WTC11 (cell line): Measurements from ENCODE around the gene SAFB2. TPM values are rescaled to one million over a fixed set of nuclear protein-coding genes. Genes with fewer than 3 reads are reported as not detected.

ENCODE experiments used
- ATAC-seq: fragments of 200-7000 bp; cut with Tn5 transposase; 2 replicates; pipeline ENCODE4 v1.10.0; 2021; ENCODE audit warnings: mild to moderate bottlenecking, moderate library complexity
- CTCF ChIA-PET: fragments of 300-600 bp; sonication (Branson Sonifier 250); formaldehyde crosslinking; loops from one replicate; lab custom pipeline; 2021; ENCODE audit warnings: antibody characterized with exemption; lab: Charles Lee
- POLR2A ChIA-PET: fragments of 350-600 bp; sonication (Branson Sonifier 250); formaldehyde crosslinking; loops from one replicate; lab custom pipeline; 2021; ENCODE audit warnings: antibody characterized with exemption; lab: Charles Lee
- DNase-seq: peaks from one replicate; pipeline ENCODE4 v3.0.0; 2021; ENCODE audit warnings: low spot score
- H3K27ac Mint-ChIP-seq: 2 replicates; pipeline ENCODE4 v1.8.0; 2021; ENCODE audit warnings: mixed read lengths
- H3K27me3 Mint-ChIP-seq: 2 replicates; pipeline ENCODE4 v1.8.0; 2021; ENCODE audit warnings: low read depth, mild to moderate bottlenecking, moderate library complexity, mixed read lengths
- H3K36me3 Mint-ChIP-seq: 2 replicates; pipeline ENCODE4 v1.8.0; 2021; ENCODE audit warnings: mixed read lengths
- H3K4me1 Mint-ChIP-seq: 2 replicates; pipeline ENCODE4 v1.8.0; 2022; ENCODE audit warnings: mixed read lengths
- H3K4me3 Mint-ChIP-seq: 2 replicates; pipeline ENCODE4 v1.8.0; 2021; ENCODE audit warnings: mild to moderate bottlenecking, moderate library complexity, mixed read lengths
- H3K9me3 Mint-ChIP-seq: 2 replicates; pipeline ENCODE4 v1.8.0; 2021; ENCODE audit warnings: mixed read lengths
- CREB1 ChIP-seq: sonication (generic); formaldehyde crosslinking; IDR thresholded peaks from 2 replicates; pipeline ENCODE4 v1.8.0; 2023; ENCODE audit warnings: mild to moderate bottlenecking, missing genetic modification reagents
- FOXJ3 ChIP-seq: sonication (generic); formaldehyde crosslinking; IDR thresholded peaks from 2 replicates; pipeline ENCODE4 v1.9.0; 2021; ENCODE audit warnings: missing genetic modification reagents, mild to moderate bottlenecking, borderline replicate concordance
- FOXP1 ChIP-seq: sonication (generic); formaldehyde crosslinking; IDR thresholded peaks from 2 replicates; pipeline ENCODE4 v1.8.0; 2022; ENCODE audit warnings: missing genetic modification reagents, mild to moderate bottlenecking, moderate library complexity, borderline replicate concordance
- JAZF1 ChIP-seq: fragments of 250-450 bp; sonication (Bioruptor Pico); IDR thresholded peaks from 2 replicates; pipeline ENCODE4 v1.9.0; 2021; ENCODE audit warnings: moderate library complexity, mild to moderate bottlenecking, inconsistent platforms
- MYBL2 ChIP-seq: sonication (generic); formaldehyde crosslinking; IDR thresholded peaks from 2 replicates; pipeline ENCODE4 v1.8.1; 2023; ENCODE audit warnings: mild to moderate bottlenecking, moderate library complexity, missing genetic modification reagents
- NR3C1 ChIP-seq: sonication (generic); formaldehyde crosslinking; conservative IDR thresholded peaks from 2 replicates; pipeline ENCODE4 v1.8.1; 2023; ENCODE audit warnings: low read depth, mild to moderate bottlenecking, missing genetic modification reagents
- PRRX2 ChIP-seq: fragments of 250-450 bp; sonication (Bioruptor Pico); IDR thresholded peaks from 2 replicates; pipeline ENCODE4 v1.8.0; 2021; ENCODE audit warnings: mild to moderate bottlenecking
- ZNF219 ChIP-seq: sonication (generic); formaldehyde crosslinking; IDR thresholded peaks from 2 replicates; pipeline ENCODE4 v1.8.0; 2023; ENCODE audit warnings: missing genetic modification reagents, mild to moderate bottlenecking, borderline replicate concordance
- ZNF317 ChIP-seq: sonication (generic); formaldehyde crosslinking; IDR thresholded peaks from 2 replicates; pipeline ENCODE4 v1.8.1; 2023; ENCODE audit warnings: low read depth, mild to moderate bottlenecking, moderate library complexity, missing genetic modification reagents, borderline replicate concordance
- total RNA-seq: library from RNA; stranded (reverse); gene quantifications from 3 replicates; pipeline ENCODE4 v1.2.3, GENCODE V29; 2021
- TF ChIP-seq, protein P1 (sequence below): fragments of 250-450 bp; sonication (Bioruptor Pico); IDR thresholded peaks from 2 replicates; pipeline ENCODE4 v1.8.0; 2021; ENCODE audit warnings: mild to moderate bottlenecking
- TF ChIP-seq, protein P2 (sequence below): fragments of 250-450 bp; sonication (Bioruptor Pico); IDR thresholded peaks from 2 replicates; pipeline ENCODE4 v1.9.0; 2021; ENCODE audit warnings: moderate library complexity, mild to moderate bottlenecking, inconsistent platforms, borderline replicate concordance
- TF ChIP-seq, protein P3 (sequence below): sonication (generic); formaldehyde crosslinking; IDR thresholded peaks from 2 replicates; pipeline ENCODE4 v1.8.0; 2023; ENCODE audit warnings: mild to moderate bottlenecking, missing genetic modification reagents
- TF ChIP-seq, protein P4 (sequence below): sonication (generic); formaldehyde crosslinking; IDR thresholded peaks from 2 replicates; pipeline ENCODE4 v1.8.1; 2022; ENCODE audit warnings: mild to moderate bottlenecking, missing genetic modification reagents, moderate library complexity, borderline replicate concordance
- TF ChIP-seq, protein P5 (sequence below): sonication (generic); formaldehyde crosslinking; IDR thresholded peaks from 2 replicates; pipeline ENCODE4 v1.8.1; 2023; ENCODE audit warnings: mild to moderate bottlenecking, missing genetic modification reagents, moderate library complexity
- TF ChIP-seq, protein P6 (sequence below): sonication (generic); formaldehyde crosslinking; IDR thresholded peaks from 2 replicates; pipeline ENCODE4 v1.8.1; 2023; ENCODE audit warnings: mild to moderate bottlenecking, missing genetic modification reagents

SAFB2 gene
- total RNA-seq, 1 experiment from 2014 or later, result 100 TPM

DNA sequence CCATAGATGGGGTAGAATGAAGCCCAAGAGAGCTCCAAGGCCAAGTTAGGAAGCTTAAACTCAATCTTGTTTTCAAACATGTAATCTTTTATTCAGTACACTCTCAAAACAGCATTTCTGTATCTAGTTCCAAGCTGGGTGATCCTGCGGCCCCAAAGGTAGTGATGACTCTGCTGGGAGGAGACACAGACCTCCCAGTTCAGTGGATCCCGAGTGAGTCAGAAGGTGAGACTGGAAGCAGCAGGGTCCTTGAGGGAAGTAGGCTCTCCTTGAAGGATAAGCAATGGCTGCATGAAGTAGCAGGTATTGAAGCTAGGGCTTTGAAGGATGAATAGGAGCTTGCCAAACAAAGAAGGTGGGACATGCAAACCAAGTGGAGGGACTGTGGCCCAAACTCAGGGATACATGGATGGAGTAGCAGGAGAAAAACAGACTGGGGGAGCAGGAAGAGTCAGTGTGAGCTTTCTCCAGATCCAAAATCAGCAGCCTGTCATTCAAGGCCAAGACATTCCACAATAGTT lies 64.4 kb downstream of the SAFB2 start:
- peaks cover 21% of the 10 kb centered on the region for H3K4me1 Mint-ChIP-seq
- ATAC-seq (no peak), DNase-seq (no peak)
- no peaks in the 10 kb centered on the region for H3K36me3 Mint-ChIP-seq
- ChIA-PET CTCF (interaction anchor here (0.8 to 2.9 kb wide), 5 partner anchors 9 to 129 kb away, joined by 3 to 16 read pairs (median 3); partner anchors contain the start of gene TINCR), POLR2A (no interaction called here)
- TF ChIP-seq, protein P1, sequence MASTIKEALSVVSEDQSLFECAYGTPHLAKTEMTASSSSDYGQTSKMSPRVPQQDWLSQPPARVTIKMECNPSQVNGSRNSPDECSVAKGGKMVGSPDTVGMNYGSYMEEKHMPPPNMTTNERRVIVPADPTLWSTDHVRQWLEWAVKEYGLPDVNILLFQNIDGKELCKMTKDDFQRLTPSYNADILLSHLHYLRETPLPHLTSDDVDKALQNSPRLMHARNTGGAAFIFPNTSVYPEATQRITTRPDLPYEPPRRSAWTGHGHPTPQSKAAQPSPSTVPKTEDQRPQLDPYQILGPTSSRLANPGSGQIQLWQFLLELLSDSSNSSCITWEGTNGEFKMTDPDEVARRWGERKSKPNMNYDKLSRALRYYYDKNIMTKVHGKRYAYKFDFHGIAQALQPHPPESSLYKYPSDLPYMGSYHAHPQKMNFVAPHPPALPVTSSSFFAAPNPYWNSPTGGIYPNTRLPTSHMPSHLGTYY (CRISPR knock-in tag), result no peak
- TF ChIP-seq, protein P2, sequence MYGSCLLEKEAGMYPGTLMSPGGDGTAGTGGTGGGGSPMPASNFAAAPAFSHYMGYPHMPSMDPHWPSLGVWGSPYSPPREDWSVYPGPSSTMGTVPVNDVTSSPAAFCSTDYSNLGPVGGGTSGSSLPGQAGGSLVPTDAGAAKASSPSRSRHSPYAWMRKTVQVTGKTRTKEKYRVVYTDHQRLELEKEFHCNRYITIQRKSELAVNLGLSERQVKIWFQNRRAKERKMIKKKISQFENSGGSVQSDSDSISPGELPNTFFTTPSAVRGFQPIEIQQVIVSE (CRISPR knock-in tag), result no peak
- TF ChIP-seq PRRX2 (no peak), NR3C1 (CRISPR knock-in tag) (no peak), ZNF219 (CRISPR knock-in tag) (no peak), ZNF317 (CRISPR knock-in tag) (no peak), MYBL2 (no peak), JAZF1 (CRISPR knock-in tag) (no peak), FOXP1 (CRISPR knock-in tag) (no peak)
- TF ChIP-seq, protein P3, sequence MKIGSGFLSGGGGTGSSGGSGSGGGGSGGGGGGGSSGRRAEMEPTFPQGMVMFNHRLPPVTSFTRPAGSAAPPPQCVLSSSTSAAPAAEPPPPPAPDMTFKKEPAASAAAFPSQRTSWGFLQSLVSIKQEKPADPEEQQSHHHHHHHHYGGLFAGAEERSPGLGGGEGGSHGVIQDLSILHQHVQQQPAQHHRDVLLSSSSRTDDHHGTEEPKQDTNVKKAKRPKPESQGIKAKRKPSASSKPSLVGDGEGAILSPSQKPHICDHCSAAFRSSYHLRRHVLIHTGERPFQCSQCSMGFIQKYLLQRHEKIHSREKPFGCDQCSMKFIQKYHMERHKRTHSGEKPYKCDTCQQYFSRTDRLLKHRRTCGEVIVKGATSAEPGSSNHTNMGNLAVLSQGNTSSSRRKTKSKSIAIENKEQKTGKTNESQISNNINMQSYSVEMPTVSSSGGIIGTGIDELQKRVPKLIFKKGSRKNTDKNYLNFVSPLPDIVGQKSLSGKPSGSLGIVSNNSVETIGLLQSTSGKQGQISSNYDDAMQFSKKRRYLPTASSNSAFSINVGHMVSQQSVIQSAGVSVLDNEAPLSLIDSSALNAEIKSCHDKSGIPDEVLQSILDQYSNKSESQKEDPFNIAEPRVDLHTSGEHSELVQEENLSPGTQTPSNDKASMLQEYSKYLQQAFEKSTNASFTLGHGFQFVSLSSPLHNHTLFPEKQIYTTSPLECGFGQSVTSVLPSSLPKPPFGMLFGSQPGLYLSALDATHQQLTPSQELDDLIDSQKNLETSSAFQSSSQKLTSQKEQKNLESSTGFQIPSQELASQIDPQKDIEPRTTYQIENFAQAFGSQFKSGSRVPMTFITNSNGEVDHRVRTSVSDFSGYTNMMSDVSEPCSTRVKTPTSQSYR (CRISPR knock-in tag), result no peak
- TF ChIP-seq, protein P4, sequence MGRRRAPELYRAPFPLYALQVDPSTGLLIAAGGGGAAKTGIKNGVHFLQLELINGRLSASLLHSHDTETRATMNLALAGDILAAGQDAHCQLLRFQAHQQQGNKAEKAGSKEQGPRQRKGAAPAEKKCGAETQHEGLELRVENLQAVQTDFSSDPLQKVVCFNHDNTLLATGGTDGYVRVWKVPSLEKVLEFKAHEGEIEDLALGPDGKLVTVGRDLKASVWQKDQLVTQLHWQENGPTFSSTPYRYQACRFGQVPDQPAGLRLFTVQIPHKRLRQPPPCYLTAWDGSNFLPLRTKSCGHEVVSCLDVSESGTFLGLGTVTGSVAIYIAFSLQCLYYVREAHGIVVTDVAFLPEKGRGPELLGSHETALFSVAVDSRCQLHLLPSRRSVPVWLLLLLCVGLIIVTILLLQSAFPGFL (CRISPR knock-in tag), result no peak
- TF ChIP-seq, protein P5, sequence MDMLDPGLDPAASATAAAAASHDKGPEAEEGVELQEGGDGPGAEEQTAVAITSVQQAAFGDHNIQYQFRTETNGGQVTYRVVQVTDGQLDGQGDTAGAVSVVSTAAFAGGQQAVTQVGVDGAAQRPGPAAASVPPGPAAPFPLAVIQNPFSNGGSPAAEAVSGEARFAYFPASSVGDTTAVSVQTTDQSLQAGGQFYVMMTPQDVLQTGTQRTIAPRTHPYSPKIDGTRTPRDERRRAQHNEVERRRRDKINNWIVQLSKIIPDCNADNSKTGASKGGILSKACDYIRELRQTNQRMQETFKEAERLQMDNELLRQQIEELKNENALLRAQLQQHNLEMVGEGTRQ (CRISPR knock-in tag), result no peak
- peaks cover 11% of the 10 kb centered on the region for H3K9me3 Mint-ChIP-seq
- H3K27ac Mint-ChIP-seq, result peak overlapping the region; percentile 40; the same call in 1 of the 2 replicates
- H3K27me3 Mint-ChIP-seq, result peaks cover 3% of the 10 kb centered on the region
- no peak overlapping the region for H3K4me3 Mint-ChIP-seq

DNA sequence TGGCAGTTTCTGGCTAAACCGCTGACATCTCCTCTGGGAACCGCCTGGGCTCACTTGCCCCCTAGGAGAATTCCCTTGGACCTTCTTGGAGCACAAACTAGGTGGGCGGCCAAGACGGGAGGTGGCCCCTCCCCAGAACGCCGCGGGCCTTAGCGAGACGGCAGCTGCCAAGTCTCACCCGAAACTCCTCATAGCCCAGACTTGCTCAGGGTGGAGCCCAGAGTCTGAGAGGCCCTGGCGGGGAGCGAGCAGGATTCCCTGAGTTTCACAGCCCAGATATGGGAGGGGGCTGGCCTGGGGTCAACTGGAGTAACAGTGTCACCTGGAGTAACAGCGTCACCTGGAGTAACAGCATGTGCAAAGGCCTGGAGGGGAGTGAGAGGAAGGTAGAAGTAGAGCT lies 64.9 kb downstream of the SAFB2 start:
- H3K27ac Mint-ChIP-seq, result peak overlapping the region; percentile 40; the same call in 1 of the 2 replicates
- H3K4me3 Mint-ChIP-seq, result no peak overlapping the region
- ATAC-seq (no peak), DNase-seq (no peak)
- H3K4me1 Mint-ChIP-seq, result peaks cover 21% of the 10 kb centered on the region
- peaks cover 5% of the 10 kb centered on the region for H3K27me3 Mint-ChIP-seq
- TF ChIP-seq, protein P6, sequence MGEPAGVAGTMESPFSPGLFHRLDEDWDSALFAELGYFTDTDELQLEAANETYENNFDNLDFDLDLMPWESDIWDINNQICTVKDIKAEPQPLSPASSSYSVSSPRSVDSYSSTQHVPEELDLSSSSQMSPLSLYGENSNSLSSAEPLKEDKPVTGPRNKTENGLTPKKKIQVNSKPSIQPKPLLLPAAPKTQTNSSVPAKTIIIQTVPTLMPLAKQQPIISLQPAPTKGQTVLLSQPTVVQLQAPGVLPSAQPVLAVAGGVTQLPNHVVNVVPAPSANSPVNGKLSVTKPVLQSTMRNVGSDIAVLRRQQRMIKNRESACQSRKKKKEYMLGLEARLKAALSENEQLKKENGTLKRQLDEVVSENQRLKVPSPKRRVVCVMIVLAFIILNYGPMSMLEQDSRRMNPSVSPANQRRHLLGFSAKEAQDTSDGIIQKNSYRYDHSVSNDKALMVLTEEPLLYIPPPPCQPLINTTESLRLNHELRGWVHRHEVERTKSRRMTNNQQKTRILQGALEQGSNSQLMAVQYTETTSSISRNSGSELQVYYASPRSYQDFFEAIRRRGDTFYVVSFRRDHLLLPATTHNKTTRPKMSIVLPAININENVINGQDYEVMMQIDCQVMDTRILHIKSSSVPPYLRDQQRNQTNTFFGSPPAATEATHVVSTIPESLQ (CRISPR knock-in tag), result no peak
- TF ChIP-seq CREB1 (no peak), FOXJ3 (no peak)
- TF ChIP-seq, all 79 proteins: peak for 0
- POLR2A ChIA-PET, result no interaction called here
- Mint-ChIP-seq H3K9me3 (peaks cover 11% of the 10 kb centered on the region), H3K36me3 (no peaks in the 10 kb centered on the region)
- CTCF ChIA-PET, result interaction anchor here (0.9 to 2.9 kb wide), 4 partner anchors 10 to 130 kb away, joined by 3 to 16 read pairs (median 9); partner anchors contain the start of gene TINCR
